Heart right ventricle (tissue), 16 donors: Measurements from ENCODE around the gene SNX19. TPM values are rescaled to one million over a fixed set of nuclear protein-coding genes. Genes with fewer than 3 reads are reported as not detected.

Experiments
- ATAC-seq, 8 donors: fragments of 200-7000 bp; cut with Tn5 transposase; one replicate each; pipeline ENCODE4 v1.9.1; 2020; ENCODE audit warnings: mild to moderate bottlenecking in 8 of 8, moderate library complexity in 8 of 8, moderate number of reproducible peaks in 1 of 8
- DNase-seq, 2 donors: peaks; one replicate each; pipeline ENCODE4 v3.0.0-alpha.2; 2020
- H3K27ac ChIP-seq, 10 donors: fragments of 200-600 bp; sonication (generic) in 2 of 10; one replicate each; pipeline versions ENCODE4 v1.5.0 to v1.8.0; 2020 to 2022; ENCODE audit warnings: mild to moderate bottlenecking in 3 of 10
- H3K27me3 ChIP-seq, 7 donors: fragments of 200-600 bp; one replicate each; pipeline ENCODE4 v1.8.0; 2021 to 2022; ENCODE audit warnings: mild to moderate bottlenecking in 2 of 7
- H3K36me3 ChIP-seq, 9 donors: fragments of 200-600 bp; sonication (generic) in 1 of 9; one replicate each; pipeline versions ENCODE4 v1.5.0 to v1.8.0; 2020 to 2022; ENCODE audit warnings: mild to moderate bottlenecking in 2 of 9
- H3K4me1 ChIP-seq, 9 donors: fragments of 200-600 bp; sonication (generic) in 1 of 9; one replicate each; pipeline versions ENCODE4 v1.5.0 to v1.8.0; 2020 to 2022; ENCODE audit warnings: mild to moderate bottlenecking in 4 of 9
- H3K4me3 ChIP-seq, 10 donors: fragments of 200-600 bp; sonication (generic) in 2 of 10; one replicate each; pipeline versions ENCODE4 v1.5.0 to v1.8.0; 2020 to 2022; ENCODE audit warnings: mild to moderate bottlenecking in 7 of 10, moderate library complexity in 2 of 10
- H3K9me3 ChIP-seq, 11 donors: fragments of 200-600 bp in 10 of 11; sonication (generic) in 2 of 11; one replicate each; pipeline versions ENCODE4 v1.5.0 to v1.8.0; 2013 to 2022; ENCODE audit warnings: mild to moderate bottlenecking in 2 of 11, control low read depth in 1 of 11, moderate library complexity in 1 of 11
- CTCF ChIP-seq, 9 donors: fragments of 200-600 bp; sonication (generic) in 2 of 9; IDR thresholded peaks; one replicate each; pipeline versions ENCODE4 v1.5.0 to v1.8.0; 2021 to 2022; ENCODE audit warnings: antibody characterized with exemption in 9 of 9, mild to moderate bottlenecking in 5 of 9, moderate library complexity in 1 of 9
- WGBS, 2 donors: extraction: QIAGEN DNeasy Blood & Tissue Kit; methylation state at CpG; one replicate each; pipeline ENCODE4 v1.1.7; 2013; ENCODE audit warnings: inconsistent platforms in 1 of 2; 5-methylcytosine and 5-hydroxymethylcytosine counted together
- intact Hi-C, 10 donors: fragments of 100-400 bp; cut with DNase I; formaldehyde crosslinking; loops; one replicate each; pipeline versions ENCODE4 v1.11.1 to v1.14.2; 2022
- polyA plus RNA-seq, 2 donors: library from polyadenylated mRNA; stranded (reverse); fragments of 200-250 nt; gene quantifications; one replicate each; pipeline ENCODE4 v1.2.3, GENCODE V29; 2013
- total RNA-seq, 10 donors: library from RNA; stranded (reverse); fragmentation: NEBNext Ultra II Directional in 3 of 10; extraction: Animal tissue kit (Norgen Biotek cat#: 25700) in 3 of 10; gene quantifications; one replicate each; pipeline versions ENCODE4 v1.2.1 to v1.2.4, GENCODE V29; 2021 to 2023
- donor health status: Arrhythmogenic right ventricular cardiomyopathy.
- donor health status: ischemic (EF 13 %, LVEDD 7.1; RV severe dilation, severe dysfunction).
- donor health status: healthy with polysubstance abuse.
- donor health status: DM: no; HTN: yes; CAD: no.
- donor health status: DM: no; HTN: no; CAD: no.
- donor health status: ischemic (EF 25% LVEDD 6.9; RV normal size, moderate dysfunction).
- donor health status: ischemic (EF 25% LVEDD 5.7; RV mildly dilated, moderate dysfunction).
- donor health status: healthy.
- donor health status: DM: yes; HTN: yes; CAD: no.
- donor health status: Ischemic cardiomyopathy.
- donor health status: ischemic (EF 35%, LVEDD 5.7; RV mildly dilated, moderate dysfunction).
- donor health status: nonischemic (EF 11% LVEDD 7.7; RV severe dilation, severe dysfunction).
- donor health status: DM: yes; HTN: yes; CAD: no.
- donor health status: PGD.
- donor health status: ischemic (EF 29% LVEDD 5.4; RV normal size, mild dysfunction).
- donor health status: nonischemic (EF 23%, LVEDD 6.1; RV moderate dilation, normal function).

SNX19 gene
- total and polyA plus RNA-seq, 12 donors: 10.4 to 60.9 (median 53.5) TPM

- DNase-seq: no peak
- ATAC-seq: peak in 3 of 8 donors; percentile 53 to 82 (median 71)
- intact Hi-C loops: no loop called here
- Histone ChIP-seq H3K27me3 (no peaks in the 10 kb centered on the region), H3K9me3 (peaks cover 0 to 26% (median 11%) of the 10 kb centered on the region in 11 donors), H3K4me3 (no peak overlapping the region), H3K36me3 (no peaks in the 10 kb centered on the region), H3K27ac (peak overlapping the region in 1 of 10 donors; percentile 11), H3K4me1 (peaks cover 0 to 8% (median 0%) of the 10 kb centered on the region in 9 donors)
- WGBS, 2 donors: 35 to 46% methylated on average over 3 of the region's 3 CpGs
- no peak for TF ChIP-seq CTCF (IDR thresholded peaks at IDR 0.05)
These were observed 76.2 kb downstream of the SNX19 start for GRCh38 chr11:130839981-130840666.

- ATAC-seq (no peak), DNase-seq (no peak)
- peaks cover 0 to 8% (median 0%) of the 10 kb centered on the region in 9 donors for H3K4me1 ChIP-seq
- H3K4me3 ChIP-seq: no peak overlapping the region
- no peak for TF ChIP-seq CTCF (IDR thresholded peaks at IDR 0.05)
- no peaks in the 10 kb centered on the region for H3K36me3 ChIP-seq
- H3K27ac ChIP-seq: no peak overlapping the region
- H3K27me3 ChIP-seq: no peaks in the 10 kb centered on the region
- intact Hi-C loops: no loop called here
- peaks cover 0 to 26% (median 11%) of the 10 kb centered on the region in 11 donors for H3K9me3 ChIP-seq
These were observed 79.1 kb downstream of the SNX19 start for GRCh38 chr11:130837194-130837593.

GRCh38 chr11:130834886-130835285 is 81.4 kb downstream of the SNX19 start:
- no peak for TF ChIP-seq CTCF (IDR thresholded peaks at IDR 0.05)
- H3K27me3 ChIP-seq: no peaks in the 10 kb centered on the region
- H3K4me3 ChIP-seq: no peak overlapping the region
- intact Hi-C loops: no loop called here
- H3K4me1 ChIP-seq: peaks cover 2 to 20% (median 14%) of the 10 kb centered on the region in 9 donors
- H3K36me3 ChIP-seq: no peaks in the 10 kb centered on the region
- H3K27ac ChIP-seq: no peak overlapping the region
- DNase-seq: no peak
- H3K9me3 ChIP-seq: peaks cover 0 to 26% (median 11%) of the 10 kb centered on the region in 11 donors
- no peak for ATAC-seq

GRCh38 chr11:130832566-130833425 is 83.5 kb downstream of the SNX19 start:
- H3K27me3 ChIP-seq: no peaks in the 10 kb centered on the region
- TF ChIP-seq CTCF (IDR thresholded peaks at IDR 0.05): no peak
- intact Hi-C loops: no loop called here
- peaks cover 3 to 36% (median 28%) of the 10 kb centered on the region in 9 donors for H3K4me1 ChIP-seq
- no peak for ATAC-seq
- H3K9me3 ChIP-seq: peaks cover 0 to 20% (median 7%) of the 10 kb centered on the region in 11 donors
- no peak overlapping the region for H3K27ac ChIP-seq
- WGBS, 2 donors: 93% methylated on average over 9 of the region's 9 CpGs
- no peaks in the 10 kb centered on the region for H3K36me3 ChIP-seq
- H3K4me3 ChIP-seq: no peak overlapping the region
- no peak for DNase-seq
